GM18519 (cell line): ENCODE results near the gene MUC13.

Source experiments
- ATAC-seq: cut with Tn5 transposase; IDR thresholded peaks from one replicate; pipeline ENCODE4 v1.9.1; 2021; ENCODE audit warnings: mild to moderate bottlenecking, moderate library complexity; ENCODE audit not compliant: unreplicated experiment, low FRiP score

MUC13 gene

GRCh38 chr3:124904835-124905492, 29.6 kb downstream of the MUC13 start:
- no peak for ATAC-seq

DNA sequence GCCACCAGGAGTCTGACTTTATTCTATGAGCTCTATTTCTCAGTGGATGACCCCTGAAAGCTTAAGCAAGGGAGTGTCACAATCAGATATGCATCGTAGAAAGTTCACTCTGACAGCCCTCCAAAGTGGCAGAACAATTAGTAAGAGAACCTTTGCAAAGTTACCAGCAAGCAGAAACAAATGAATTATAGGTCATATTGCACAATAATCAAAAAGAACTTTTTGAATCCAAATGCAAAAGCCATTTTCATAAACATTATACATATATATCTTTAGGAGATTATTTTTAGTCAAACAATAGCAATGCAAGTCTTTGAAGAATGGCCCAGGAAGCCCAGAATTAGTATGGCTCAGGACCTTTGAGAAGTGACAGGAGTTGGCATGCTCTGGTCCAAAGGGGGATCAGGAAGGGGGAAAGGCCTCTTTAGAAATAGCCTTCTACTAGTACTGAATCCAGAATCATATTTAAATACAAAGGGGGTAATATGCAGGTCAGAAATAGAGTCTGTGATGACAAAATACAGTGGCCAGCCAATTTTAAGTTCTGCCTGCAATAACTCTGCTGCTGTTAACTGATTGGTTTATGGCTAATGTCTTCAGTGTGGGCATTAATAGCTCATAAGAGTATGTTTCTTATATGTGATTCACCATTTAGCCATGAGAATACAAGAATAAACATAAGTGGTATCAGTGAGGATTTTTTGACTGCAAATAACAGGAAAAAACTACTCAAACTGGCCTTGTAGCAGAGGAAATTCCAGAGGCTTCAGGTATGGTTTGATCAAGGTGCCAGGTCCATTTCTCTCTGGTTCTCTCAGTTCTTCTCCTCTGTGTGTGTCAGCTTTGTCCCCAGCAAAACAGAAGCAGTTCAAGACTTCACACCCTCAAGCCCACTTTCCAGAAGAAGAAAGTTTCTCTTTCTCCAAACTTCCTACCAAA, 30.4 kb downstream of the MUC13 start:
- no peak for ATAC-seq

DNA sequence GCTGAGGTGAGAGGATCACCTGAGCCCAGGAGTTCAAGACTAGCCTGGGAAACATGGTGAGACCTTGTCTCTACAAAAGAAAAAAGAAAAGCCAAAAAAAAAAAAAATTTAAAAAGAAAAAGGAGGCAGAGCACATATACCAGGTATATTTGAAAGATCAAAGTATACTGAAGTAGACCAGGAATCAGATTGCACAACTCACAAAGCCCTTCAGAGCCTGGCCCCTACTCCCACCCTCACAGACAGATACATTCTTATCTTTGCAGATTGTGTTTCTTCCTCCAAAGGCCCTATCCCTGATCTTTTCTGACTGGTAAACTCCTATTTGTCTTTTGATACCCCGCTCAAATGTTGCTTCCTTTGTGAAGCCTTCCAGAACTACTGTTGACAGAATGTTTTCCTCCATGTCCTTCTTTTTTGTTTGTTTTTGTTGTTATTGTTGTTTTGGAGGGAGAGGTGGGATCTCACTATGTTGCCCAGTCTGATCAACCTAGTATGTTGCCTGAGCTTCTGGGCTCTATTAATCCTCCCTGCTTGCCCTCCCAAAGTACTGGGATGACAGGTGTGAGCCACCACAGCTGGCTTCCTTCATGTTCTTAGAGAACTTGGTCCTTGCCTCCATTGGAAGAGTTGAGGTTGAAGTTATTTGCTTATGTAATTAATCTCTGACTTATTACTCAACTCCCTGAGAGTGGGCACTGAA, 37.6 kb downstream of the MUC13 start:
- ATAC-seq = no peak

DNA sequence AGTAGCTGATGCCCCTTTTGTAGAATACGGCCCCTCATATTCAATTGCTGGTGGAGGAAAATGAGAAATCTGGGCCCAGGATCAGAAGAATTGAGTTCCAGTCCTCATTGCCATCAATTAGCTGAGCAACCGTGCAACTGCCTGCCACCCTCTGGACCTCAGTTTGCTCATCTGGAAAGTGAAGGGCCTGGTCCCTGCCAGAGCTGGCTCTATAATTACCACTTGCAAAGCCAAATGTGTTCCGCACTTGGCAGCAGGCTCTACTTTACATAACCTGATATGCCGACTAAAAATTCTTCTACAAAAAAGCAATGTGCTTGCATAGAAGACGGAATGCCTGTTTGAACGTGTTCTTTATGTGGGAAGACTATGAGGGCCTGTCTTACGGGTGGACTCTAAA, 38.8 kb downstream of the MUC13 start:
- no peak for ATAC-seq

- ATAC-seq = no peak
Measured at GRCh38 chr3:124893526-124893925, 41.0 kb downstream of the MUC13 start.

DNA sequence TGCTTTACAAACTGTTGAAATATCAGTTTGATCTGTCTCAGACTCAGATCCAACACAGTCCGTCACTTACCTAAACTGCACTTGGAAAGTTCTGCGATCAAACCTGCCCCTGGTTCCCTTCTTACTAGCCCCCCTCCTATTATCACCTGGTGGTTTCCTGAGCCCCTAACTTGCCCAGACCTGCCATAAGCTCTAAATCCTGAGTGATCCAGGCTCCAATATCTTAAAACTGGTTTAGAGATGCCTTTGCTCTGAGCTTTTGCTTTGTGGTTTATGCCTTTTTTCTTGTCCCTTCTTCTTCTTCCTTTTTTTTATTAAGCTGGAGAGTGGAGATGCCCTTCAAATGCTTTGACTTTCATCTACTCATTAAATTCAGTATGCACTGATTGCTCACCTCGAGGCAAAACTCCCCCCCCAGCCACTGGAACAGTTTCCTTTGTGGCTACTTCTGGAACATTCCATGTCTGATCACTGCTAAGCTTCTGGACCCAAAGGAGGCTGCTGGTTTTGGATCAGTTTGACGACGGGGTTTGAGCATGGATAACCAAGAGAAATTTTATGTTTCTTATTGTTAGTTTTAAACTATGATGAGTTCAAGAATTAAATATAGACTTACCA, 43.9 kb downstream of the MUC13 start:
- no peak for ATAC-seq

GRCh38 chr3:124888482-124889441, 45.8 kb downstream of the MUC13 start:
- ATAC-seq = no peak

GRCh38 chr3:124887932-124888298, 46.6 kb downstream of the MUC13 start:
- no peak for ATAC-seq

DNA sequence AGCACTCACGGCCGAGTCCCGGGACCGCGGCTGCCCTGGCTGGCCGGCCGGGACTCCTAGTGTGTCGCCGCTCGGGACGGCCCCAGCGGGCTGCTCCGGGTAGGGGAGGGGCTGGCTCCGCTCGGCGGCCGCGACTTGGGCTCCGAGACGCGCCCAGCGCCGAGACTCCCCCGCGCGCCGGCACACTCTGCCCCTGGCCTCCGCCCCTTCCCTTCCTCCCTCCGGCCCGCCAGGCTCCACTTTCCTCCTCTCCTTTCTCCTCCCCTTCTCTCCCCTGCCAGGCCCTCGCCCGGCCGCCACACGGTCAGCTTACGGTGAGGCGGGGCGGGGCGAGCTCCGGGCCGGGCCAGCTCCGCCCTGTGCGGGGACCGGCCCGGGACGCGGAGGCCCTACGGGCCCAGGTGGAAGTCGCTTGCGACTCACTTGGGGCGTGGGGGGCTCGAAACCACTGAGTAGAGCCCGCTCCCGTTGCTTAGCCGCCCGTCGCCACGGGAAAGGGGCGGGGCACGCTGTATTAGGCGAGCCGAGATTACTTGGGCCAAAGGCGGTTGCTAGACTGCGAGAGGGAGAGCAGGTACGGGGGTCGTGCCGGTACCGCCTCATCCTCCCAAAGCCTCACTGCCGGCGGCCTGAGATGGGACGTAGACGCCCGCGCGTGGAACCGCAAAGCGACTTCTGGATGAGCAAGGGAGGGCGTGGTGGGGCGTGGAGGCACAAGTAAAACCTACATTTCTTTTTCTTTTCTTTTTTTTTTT, 47.2 kb downstream of the MUC13 start, which contains the start of gene ITGB5:
ITGB5 (minus strand) TSS at position 189 of the 755 bp plus-strand sequence. CDS start 365 bp downstream, outside the sequence.
- ATAC-seq = no peak

DNA sequence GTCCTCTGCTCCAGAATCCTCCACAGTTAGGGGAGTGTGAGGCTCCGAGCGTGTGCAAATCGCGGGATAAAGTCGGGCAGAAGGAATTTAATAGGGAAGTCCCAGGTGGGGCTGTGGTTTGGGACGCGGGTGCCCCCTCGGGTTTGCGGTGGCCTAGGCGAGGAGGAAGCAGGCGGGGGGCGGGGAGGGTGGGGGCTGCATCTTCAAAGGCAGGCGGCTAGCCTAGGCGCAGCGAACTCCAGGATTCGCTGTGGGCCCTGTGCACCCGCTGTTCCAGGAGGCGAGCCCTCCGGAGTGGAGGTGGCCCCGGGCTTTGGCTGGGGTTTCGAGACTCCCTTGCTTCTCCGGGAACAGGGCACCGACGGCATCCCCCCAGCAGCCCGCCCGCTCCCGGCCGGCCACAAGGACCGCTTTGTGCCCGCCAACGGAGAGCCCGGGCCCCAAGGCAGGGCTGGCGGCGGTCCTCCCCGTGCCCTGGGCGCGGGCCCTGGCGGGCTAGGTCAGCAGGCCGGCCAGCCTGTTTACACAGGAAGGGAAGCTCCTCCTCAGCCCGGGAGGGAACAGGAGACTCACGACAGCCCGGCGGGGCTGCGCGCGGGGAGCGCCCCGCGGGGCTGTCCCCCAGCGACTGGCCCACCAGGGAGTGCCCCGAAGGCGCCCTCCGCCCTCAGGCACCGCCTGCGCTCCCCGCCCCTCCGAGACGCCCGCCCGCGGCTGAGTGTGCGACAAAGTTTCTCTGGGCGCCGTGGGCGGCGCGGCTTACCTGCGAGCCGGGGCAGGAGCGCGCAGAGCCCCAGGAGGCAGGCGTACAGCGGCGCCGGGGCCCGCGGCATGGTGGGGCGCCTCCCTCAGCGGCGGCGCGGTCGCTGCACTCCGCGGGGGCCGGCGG, 48.1 kb downstream of the MUC13 start:
- ATAC-seq = no peak

GRCh38 chr3:124885466-124886167, 48.9 kb downstream of the MUC13 start:
- ATAC-seq = no peak

- no peak for ATAC-seq
Measured at GRCh38 chr3:124884474-124885101, 50.0 kb downstream of the MUC13 start.

DNA sequence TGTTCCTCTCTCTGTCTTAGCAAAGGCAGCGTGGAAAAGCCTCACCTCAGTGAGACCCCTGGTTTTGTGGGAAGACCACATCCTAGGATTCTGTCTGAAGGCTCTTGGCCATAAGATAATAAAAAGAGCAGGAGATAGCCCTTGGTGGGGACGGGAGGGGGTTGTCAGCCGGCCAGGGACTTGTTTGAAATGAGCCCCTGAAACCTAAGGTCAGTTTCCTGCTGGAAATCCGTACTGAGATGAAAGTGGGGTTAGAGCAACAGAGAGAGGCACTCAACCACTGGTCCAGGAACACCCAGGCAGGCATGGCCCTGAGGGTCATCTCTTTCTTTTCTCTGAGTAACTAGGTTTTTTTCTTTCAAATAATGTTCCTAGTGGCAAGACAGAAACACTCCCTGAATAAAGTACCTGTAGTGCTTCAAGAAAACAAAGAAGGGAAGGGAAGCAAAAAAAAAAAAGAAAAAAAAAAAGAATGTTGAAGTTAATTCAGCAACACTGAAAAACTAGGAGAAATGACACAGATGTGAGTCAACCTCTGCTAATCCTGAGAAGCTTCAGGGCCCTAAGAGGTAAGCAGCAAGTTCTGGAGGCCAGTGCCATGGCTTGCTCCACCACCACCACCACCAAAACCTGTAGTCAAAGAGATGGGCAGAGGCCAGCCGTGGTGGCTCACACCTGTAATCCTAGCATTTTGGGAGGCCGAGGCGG, 50.6 kb downstream of the MUC13 start:
- no peak for ATAC-seq

DNA sequence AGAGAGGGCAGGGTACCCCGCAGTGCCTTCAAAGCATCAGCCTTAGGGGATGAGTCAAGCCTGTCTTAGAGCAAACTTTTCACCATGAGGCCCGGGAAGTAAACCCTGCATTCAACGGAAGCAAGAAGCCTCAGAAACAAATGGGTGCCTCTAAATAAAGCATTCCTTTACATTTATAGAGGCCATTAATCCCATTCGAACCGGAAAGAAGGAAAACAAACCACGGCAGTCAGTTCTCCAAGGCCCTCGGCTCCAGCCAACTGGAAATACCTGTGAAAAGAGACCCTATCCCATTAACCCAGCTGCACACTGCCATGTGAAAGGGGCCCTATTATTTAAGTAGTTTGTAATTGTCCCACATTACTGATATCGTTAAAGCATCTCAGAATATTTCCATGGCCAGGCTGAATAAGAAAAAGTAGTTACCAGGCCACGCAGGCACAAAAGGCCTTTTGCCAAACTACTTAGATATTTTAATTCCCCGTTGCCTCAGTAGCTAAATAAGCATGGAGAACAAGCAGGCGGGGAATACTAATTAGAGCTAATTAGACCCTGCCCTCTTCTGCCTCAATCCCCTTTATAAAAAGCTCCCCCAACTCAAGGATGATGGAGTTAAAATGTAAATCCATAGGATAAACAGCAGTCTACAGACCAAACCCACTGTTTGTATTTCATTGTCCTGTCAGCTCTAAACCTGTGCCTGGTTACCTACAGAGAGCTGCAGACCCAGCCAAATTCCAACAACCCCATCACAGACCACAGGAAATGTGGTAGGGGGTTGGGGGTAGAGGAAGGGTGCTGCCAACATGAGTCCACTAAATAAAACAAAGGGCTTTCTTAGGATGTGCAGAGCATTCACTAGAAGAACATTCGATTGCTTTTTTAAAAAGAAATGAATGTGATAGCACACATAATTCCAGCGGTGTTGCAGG, 51.5 kb downstream of the MUC13 start:
- ATAC-seq = no peak
